NCI-H82 treated with DMSO at 0.1 percent for 48 hours (cell line): ENCODE measurements around the gene CLP1.
"Not testable (repeated sequence)": the region's sequence is repeated elsewhere in the genome, so short reads cannot be mapped to it uniquely, and the experiment has no call there.

Experiments used
- DNase-seq: peaks from one replicate; lab custom pipeline; 2025; ENCODE audit not compliant: unreplicated experiment; lab: John Stamatoyannopoulos, UW

The CLP1 gene

GRCh38 chr11:57640068-57640800, 17.3 kb upstream of the CLP1 start:
- DNase-seq = no peak

DNA sequence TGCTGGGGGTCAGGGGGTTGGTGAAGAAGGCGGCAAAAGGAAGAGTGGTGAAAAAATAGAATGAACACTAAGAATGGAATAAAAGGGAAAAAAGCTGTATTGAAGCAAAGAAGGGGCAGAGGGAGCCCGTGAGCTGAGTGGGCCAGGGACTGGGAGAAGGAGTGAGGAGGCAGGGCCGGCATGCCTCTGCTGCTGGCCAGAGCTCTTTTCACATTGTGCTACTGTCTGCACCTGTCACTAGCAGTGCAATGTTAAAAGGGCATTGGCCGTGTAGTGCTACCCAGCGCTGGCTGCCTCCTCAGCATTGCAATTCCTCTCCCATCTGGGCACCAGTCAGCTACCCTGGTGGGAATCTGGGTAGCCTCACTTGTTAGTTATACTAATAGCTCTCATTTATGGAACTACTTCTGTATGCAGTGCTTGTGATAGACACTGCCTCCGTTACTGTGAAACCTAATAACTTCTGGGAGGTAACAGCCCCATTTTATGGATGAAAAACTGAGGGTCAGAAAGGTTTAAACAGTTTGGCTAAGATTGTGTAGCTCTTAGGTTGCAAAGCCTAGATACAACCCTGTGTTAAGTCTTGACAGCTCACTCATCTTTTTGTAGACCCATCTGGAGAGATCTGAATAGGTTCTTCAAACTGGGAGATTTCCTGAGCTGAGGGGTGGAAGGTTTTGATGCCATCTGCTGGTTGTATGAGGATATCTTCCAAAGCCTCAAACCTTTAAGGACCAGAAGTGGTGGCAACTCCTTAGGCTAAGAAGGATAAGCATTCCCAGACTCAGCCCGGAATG, 16.4 kb upstream of the CLP1 start:
- peak; percentile 24 for DNase-seq

GRCh38 chr11:57643802-57644201, 13.8 kb upstream of the CLP1 start:
- DNase-seq = no peak

- peak; percentile 59 for DNase-seq
Measured at GRCh38 chr11:57644748-57645688, 12.5 kb upstream of the CLP1 start.

- no peak for DNase-seq
Measured at GRCh38 chr11:57645689-57646085, 11.9 kb upstream of the CLP1 start.

DNA sequence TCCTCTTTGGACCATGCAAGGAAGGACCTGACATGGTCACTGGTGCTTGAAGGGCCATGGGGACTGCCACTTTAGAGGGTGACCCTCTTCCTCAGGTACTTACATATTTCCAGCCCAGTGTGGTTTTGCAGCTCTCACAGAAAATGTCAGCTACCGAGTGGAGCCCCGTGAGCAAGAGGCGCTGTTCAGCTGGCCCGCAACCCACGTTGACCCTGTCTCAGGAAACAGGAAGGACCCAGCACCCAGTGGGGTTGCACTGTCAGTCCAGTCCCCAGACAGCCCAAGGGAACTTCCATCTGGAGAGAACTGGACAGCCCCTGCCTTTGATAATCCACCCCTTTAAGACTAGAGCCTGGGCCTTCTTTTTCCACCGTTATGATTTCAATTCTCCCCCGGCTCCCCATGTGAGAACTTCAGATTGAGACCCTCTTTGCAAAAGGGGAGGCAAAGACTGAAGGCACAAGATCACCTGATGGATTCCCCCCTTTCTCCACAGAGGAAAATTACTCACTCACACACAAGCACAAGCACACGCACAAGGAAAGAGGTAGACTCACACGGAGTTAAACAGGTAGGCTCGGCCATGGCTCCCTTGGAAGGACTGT, 11.3 kb upstream of the CLP1 start:
- DNase-seq = no peak

- no peak for DNase-seq
Measured at GRCh38 chr11:57646799-57647303, 10.7 kb upstream of the CLP1 start.

DNA sequence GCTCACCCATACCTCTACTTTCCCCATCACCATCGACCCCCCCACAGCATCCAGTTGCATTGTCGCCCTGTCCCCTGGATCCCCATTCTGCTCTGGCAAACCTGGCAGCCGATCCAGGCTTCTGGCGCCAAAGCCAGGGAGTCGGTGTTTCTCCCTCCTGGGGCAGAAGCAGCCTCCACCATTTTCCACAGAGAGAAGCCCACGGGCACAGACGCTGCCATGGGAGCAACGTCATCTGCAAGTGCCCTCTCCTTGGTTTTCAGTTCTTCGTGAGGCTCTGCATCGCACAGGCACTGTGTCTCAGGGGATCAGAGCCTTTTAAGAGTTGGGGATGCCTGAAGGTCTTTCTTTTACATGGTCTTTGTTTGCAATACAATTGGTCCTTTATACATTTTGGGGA, 10.2 kb upstream of the CLP1 start:
- DNase-seq = no peak

GRCh38 chr11:57647960-57648800, 9.4 kb upstream of the CLP1 start:
- DNase-seq = no peak

GRCh38 chr11:57648801-57649735, 8.5 kb upstream of the CLP1 start:
- DNase-seq = no peak

DNA sequence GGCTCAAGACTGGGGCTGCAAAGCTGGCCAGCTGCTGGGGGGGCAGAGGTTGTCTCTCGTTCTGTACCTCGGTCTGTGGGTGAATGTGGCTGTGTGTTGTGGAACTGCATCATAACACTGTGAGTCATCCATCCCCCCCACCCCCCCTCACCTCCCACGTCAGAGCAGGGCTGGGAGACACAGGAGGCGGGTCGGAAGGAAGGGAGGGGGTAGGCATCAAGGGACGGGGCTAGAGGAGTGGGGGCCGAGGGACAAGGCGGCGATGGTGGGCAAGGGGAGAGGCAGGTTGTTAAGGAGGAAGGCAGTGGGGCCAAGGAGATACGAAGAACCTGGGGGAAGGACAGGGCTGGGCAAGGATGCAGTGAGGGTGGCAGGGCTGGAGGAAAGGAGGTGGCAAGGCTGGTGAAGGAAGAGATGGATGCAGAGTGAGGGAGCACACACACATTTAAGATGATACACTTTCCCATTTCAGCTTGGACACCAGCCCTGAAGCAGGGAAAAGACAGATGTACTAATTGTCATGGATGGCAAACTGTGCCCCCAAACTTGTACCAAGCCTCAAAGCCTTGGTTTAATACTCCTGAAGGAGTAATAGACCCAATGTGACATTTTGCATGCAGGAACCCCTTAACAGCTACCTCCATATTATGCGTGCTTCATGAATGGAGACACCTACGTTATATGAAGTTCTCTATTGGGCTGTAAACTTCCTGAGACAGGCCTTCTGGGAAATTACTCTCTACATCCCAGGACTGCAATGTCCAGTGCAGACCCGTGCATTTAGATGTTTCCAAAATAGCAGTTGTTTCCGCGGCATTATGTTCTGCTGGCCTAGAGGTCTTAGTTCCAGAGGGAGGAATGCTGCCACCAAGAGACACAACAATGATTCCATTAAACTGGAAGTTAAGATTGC, 7.5 kb upstream of the CLP1 start, which contains the start of gene YPEL4:
TSS of gene YPEL4 (minus strand) at position 87 of the 913 bp plus-strand sequence. CDS start 2,805 bp downstream, outside the sequence.
- no peak for DNase-seq

GRCh38 chr11:57650739-57651090, 6.8 kb upstream of the CLP1 start:
- DNase-seq = no peak

DNA sequence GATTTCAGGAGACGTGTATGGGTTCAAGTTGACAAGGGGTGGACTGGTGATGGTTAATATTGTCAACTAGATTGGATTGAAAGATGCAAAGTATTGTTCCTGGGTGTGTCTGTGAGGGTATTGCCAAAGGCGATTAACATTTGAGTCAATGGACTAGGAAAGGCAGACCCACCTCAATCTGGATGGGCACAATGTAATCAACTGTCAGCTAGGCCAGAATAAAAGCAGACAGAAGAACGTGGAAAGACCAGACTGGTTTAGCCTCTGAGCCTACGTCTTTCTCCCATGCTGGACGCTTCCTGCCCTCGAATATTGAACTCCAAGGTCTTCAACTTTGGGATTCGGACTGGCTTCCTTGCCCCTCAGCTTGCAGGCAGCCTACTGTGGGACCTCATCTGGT, 6.2 kb upstream of the CLP1 start:
- no peak for DNase-seq

DNA sequence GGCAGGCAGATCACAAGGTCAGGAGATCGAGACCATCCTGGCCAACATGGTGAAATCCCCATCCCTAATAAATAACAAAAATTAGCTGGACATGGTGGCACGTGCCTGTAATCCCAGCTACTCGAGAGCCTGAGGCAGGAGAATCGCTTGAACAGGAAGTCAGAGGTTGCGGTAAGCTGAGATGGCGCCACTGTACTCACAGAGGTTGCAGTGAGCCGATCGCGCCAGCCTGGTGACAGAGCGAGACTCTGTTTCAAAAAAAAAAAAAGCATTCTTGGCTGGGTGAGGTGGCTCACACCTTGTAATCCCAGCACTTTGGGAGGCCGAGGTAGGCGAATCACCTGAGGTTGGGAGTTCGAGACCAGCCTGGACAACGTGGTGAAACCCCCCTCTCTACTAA, 5.3 kb upstream of the CLP1 start:
- DNase-seq = not testable (repeated sequence)

- no peak for DNase-seq
Measured at GRCh38 chr11:57652662-57653061, 4.9 kb upstream of the CLP1 start.

DNA sequence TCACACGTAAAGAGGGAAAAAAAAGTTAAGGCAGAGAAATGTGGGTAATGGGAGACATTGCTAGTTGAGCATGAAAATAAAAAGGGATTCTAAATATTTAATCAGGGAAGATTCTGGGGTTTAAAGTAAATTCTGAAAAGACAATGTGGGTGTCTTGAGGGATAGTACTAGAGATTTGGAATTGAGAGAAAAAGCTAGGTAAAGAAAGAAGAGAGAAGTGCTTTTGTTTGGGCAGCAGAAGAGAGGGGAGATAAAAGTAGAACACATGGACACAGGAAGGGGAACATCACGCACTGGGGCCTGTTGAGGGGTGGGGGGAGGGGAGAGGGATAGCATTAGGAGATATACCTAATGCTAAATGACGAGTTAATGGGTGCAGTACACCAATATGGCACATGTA, 4.4 kb upstream of the CLP1 start:
- DNase-seq = no peak

GRCh38 chr11:57656885-57657193, 723 bp upstream of the CLP1 start:
- DNase-seq = no peak

GRCh38 chr11:57658023-57658361, 430 bp downstream of the CLP1 start:
- no peak for DNase-seq
